OCI-LY1 (cell line): ENCODE results near the gene TSKU.

ENCODE experiments used
- H2AFZ ChIP-seq: fragments of 200-600 bp; sonication (generic), shearing (Covaris generic); 2 replicates; pipeline ENCODE4 v1.6.0; 2014; ENCODE audit warnings: antibody characterized with exemption, mild to moderate bottlenecking, low read length
- H3F3A ChIP-seq: fragments of 200-600 bp; sonication (generic), shearing (Covaris generic); 2 replicates; pipeline ENCODE4 v1.6.0; 2014; ENCODE audit warnings: mild to moderate bottlenecking, antibody characterized with exemption, low read length, moderate library complexity; ENCODE audit not compliant: insufficient read depth
- H3K27ac ChIP-seq: fragments of 200-600 bp; sonication (generic); 2 replicates; pipeline ENCODE4 v1.5.1; 2014; ENCODE audit warnings: low read length, mixed run types, mild to moderate bottlenecking, low read depth; ENCODE audit not compliant: poor library complexity, severe bottlenecking
- H3K27me3 ChIP-seq: fragments of 200-600 bp; sonication (generic); 2 replicates; pipeline ENCODE4 v1.6.0; 2014; ENCODE audit warnings: antibody characterized with exemption, mild to moderate bottlenecking, low read length, moderate library complexity; ENCODE audit not compliant: insufficient read depth
- H3K36me3 ChIP-seq: fragments of 200-600 bp; sonication (generic); 2 replicates; pipeline ENCODE4 v1.6.1; 2014; ENCODE audit warnings: mild to moderate bottlenecking, antibody characterized with exemption, low read length, moderate library complexity, mixed read lengths; ENCODE audit not compliant: insufficient read depth
- H3K4me1 ChIP-seq: fragments of 200-600 bp; sonication (generic); 2 replicates; pipeline ENCODE4 v1.5.1; 2014; ENCODE audit warnings: mild to moderate bottlenecking, low read length, moderate library complexity; ENCODE audit not compliant: insufficient read depth, severe bottlenecking
- H3K4me2 ChIP-seq: fragments of 200-600 bp; sonication (generic), shearing (Covaris generic); 2 replicates; pipeline ENCODE4 v1.6.1; 2014; ENCODE audit warnings: low read length
- H3K4me3 ChIP-seq: fragments of 200-600 bp; sonication (generic); 2 replicates; pipeline ENCODE4 v1.5.1; 2014; ENCODE audit warnings: low read length, low read depth, mild to moderate bottlenecking, mixed read lengths; ENCODE audit not compliant: poor library complexity, severe bottlenecking
- H3K79me2 ChIP-seq: fragments of 200-600 bp; shearing (Covaris generic); 2 replicates; pipeline ENCODE4 v1.6.1; 2016; ENCODE audit warnings: mixed run types, low read length, mixed read lengths; ENCODE audit not compliant: insufficient read depth
- H3K9ac ChIP-seq: fragments of 200-600 bp; sonication (generic), shearing (Covaris generic); 2 replicates; pipeline ENCODE4 v1.6.1; 2014; ENCODE audit warnings: mild to moderate bottlenecking, low read length, mixed read lengths
- H3K9me2 ChIP-seq: fragments of 200-600 bp; sonication (generic), shearing (Covaris generic); 2 replicates; pipeline ENCODE4 v1.6.1; 2014; ENCODE audit warnings: low read depth, mild to moderate bottlenecking, low read length, mixed read lengths
- H3K9me3 ChIP-seq: fragments of 200-600 bp; shearing (Covaris generic); 2 replicates; pipeline ENCODE4 v1.6.1; 2014; ENCODE audit warnings: low read length, mixed read lengths
- H4K20me1 ChIP-seq: fragments of 200-600 bp; sonication (generic), shearing (Covaris generic); 2 replicates; pipeline ENCODE4 v1.6.0; 2016; ENCODE audit warnings: mild to moderate bottlenecking, low read length; ENCODE audit not compliant: insufficient read depth
- CTCF ChIP-seq: fragments of 200-600 bp; sonication (generic), shearing (Covaris generic); IDR thresholded peaks from 2 replicates; pipeline ENCODE4 v1.5.1; 2017; ENCODE audit warnings: mild to moderate bottlenecking, antibody characterized with exemption, low read length, moderate library complexity, mixed read lengths
- EZH2 ChIP-seq: fragments of 200-600 bp; sonication (generic), shearing (Covaris generic); IDR thresholded peaks from 2 replicates; pipeline ENCODE4 v1.8.0; 2017; ENCODE audit warnings: borderline replicate concordance, mixed run types, mild to moderate bottlenecking, antibody characterized with exemption, low read length, moderate library complexity, mixed read lengths

TSKU gene

GRCh38 chr11:76798671-76799065, 15.5 kb downstream of the TSKU start:
- Histone ChIP-seq H3K4me2 (peak overlapping the region; percentile 65), H3K9ac (no peak overlapping the region; the same call in 1 of the 2 replicates), H3F3A (no peaks in the 10 kb centered on the region), H3K4me1 (peaks cover 5% of the 10 kb centered on the region), H3K79me2 (no peaks in the 10 kb centered on the region), H3K9me3 (no peaks in the 10 kb centered on the region), H4K20me1 (no peaks in the 10 kb centered on the region), H3K27me3 (no peaks in the 10 kb centered on the region; the same call in 1 of the 2 replicates), H3K27ac (no peak overlapping the region), H3K36me3 (no peaks in the 10 kb centered on the region), H3K4me3 (peak overlapping the region; percentile 50), H3K9me2 (no peaks in the 10 kb centered on the region), H2AFZ (no peak overlapping the region)
- TF ChIP-seq CTCF = no peak
- TF ChIP-seq EZH2 = no peak

GRCh38 chr11:76799066-76799804, 16.1 kb downstream of the TSKU start:
- H3K9ac ChIP-seq = no peak overlapping the region; the same call in 1 of the 2 replicates
- no peaks in the 10 kb centered on the region for H3K79me2 ChIP-seq
- H3F3A ChIP-seq = no peaks in the 10 kb centered on the region
- peak overlapping the region; percentile 65 for H3K4me2 ChIP-seq
- H3K4me1 ChIP-seq = peaks cover 5% of the 10 kb centered on the region
- no peaks in the 10 kb centered on the region for H3K36me3 ChIP-seq
- no peaks in the 10 kb centered on the region for H3K27me3 ChIP-seq
- no peaks in the 10 kb centered on the region for H3K9me2 ChIP-seq
- H4K20me1 ChIP-seq = no peaks in the 10 kb centered on the region
- no peak for TF ChIP-seq EZH2
- peak; percentile 77 for TF ChIP-seq CTCF
- H3K9me3 ChIP-seq = no peaks in the 10 kb centered on the region
- peak overlapping the region; percentile 50 for H3K4me3 ChIP-seq
- H2AFZ ChIP-seq = no peak overlapping the region
- H3K27ac ChIP-seq = no peak overlapping the region

- Histone ChIP-seq H3K27me3 (peaks cover 3% of the 10 kb centered on the region; the same call in 1 of the 2 replicates), H3F3A (no peaks in the 10 kb centered on the region), H3K4me3 (no peak overlapping the region), H3K4me1 (peaks cover 5% of the 10 kb centered on the region), H3K27ac (no peak overlapping the region), H3K4me2 (no peak overlapping the region), H2AFZ (no peak overlapping the region), H4K20me1 (no peaks in the 10 kb centered on the region), H3K36me3 (no peaks in the 10 kb centered on the region), H3K9me2 (no peaks in the 10 kb centered on the region), H3K9ac (no peak overlapping the region), H3K79me2 (no peaks in the 10 kb centered on the region), H3K9me3 (no peaks in the 10 kb centered on the region)
- no peak for TF ChIP-seq CTCF
- TF ChIP-seq EZH2 = no peak
Measured at GRCh38 chr11:76800466-76801200, 17.5 kb downstream of the TSKU start.
